ENCODE data around the gene PRKCA.

PRKCA gene

GRCh38 chr17:66836063-66837005 is 533.9 kb downstream of the PRKCA start:
- DNase-seq (ENCODE audit: low spot score), result no peak

GRCh38 chr17:66837226-66837625 is 534.8 kb downstream of the PRKCA start:
- no peak for TF ChIP-seq CTCF (IDR thresholded peaks at IDR 0.05; ENCODE audit: extremely low read depth, missing control alignments)
- no peak for DNase-seq (ENCODE audit: low spot score)

More at GRCh38 chr17:66836063-66837005, 533.9 kb downstream of the PRKCA start:
- TF ChIP-seq CTCF (IDR thresholded peaks at IDR 0.05; ENCODE audit: extremely low read depth, missing control alignments), result no peak

GRCh38 chr17:66837885-66838665 is 535.7 kb downstream of the PRKCA start:
- no peak for DNase-seq (ENCODE audit: low spot score)
- TF ChIP-seq CTCF (IDR thresholded peaks at IDR 0.05; ENCODE audit: extremely low read depth, missing control alignments), result no peak

- DNase-seq (ENCODE audit: low spot score), result no peak
- no peak for TF ChIP-seq CTCF (IDR thresholded peaks at IDR 0.05; ENCODE audit: extremely low read depth, missing control alignments)
Measured at GRCh38 chr17:66839616-66840015, 537.2 kb downstream of the PRKCA start.

- TF ChIP-seq CTCF (IDR thresholded peaks at IDR 0.05; ENCODE audit: extremely low read depth, missing control alignments), result no peak
- no peak for DNase-seq (ENCODE audit: low spot score)
Measured at GRCh38 chr17:66840061-66840460, 537.6 kb downstream of the PRKCA start.

- no peak for TF ChIP-seq CTCF (IDR thresholded peaks at IDR 0.05; ENCODE audit: extremely low read depth, missing control alignments)
- no peak for DNase-seq (ENCODE audit: low spot score)
Measured at GRCh38 chr17:66841328-66841727, 538.9 kb downstream of the PRKCA start.

- no peak for TF ChIP-seq CTCF (IDR thresholded peaks at IDR 0.05; ENCODE audit: extremely low read depth, missing control alignments)
- DNase-seq (ENCODE audit: low spot score), result no peak
Measured at GRCh38 chr17:66841744-66842143, 539.3 kb downstream of the PRKCA start.

All from GM20000 (cell line).